Uterus (tissue), 2 donors: Measurements from ENCODE around the gene COL5A1.

Experiments used
- CTCF ChIP-seq, 4 experiments: fragments of 200-600 bp in 2 of 4; fragments of 450-650 bp in 2 of 4; sonication (generic) in 2 of 4; IDR thresholded peaks; one replicate each; pipeline ENCODE4 v1.5.1; 2016 to 2019; ENCODE audit warnings: antibody characterized with exemption in 4 of 4, mild to moderate bottlenecking in 2 of 4, moderate library complexity in 1 of 4
- POLR2A ChIP-seq, 2 donors: fragments of 450-650 bp; IDR thresholded peaks; one replicate each; pipeline ENCODE4 v1.6.1; 2016; ENCODE audit warnings: antibody characterized with exemption in 2 of 2, mild to moderate bottlenecking in 1 of 2, moderate library complexity in 1 of 2

DNA sequence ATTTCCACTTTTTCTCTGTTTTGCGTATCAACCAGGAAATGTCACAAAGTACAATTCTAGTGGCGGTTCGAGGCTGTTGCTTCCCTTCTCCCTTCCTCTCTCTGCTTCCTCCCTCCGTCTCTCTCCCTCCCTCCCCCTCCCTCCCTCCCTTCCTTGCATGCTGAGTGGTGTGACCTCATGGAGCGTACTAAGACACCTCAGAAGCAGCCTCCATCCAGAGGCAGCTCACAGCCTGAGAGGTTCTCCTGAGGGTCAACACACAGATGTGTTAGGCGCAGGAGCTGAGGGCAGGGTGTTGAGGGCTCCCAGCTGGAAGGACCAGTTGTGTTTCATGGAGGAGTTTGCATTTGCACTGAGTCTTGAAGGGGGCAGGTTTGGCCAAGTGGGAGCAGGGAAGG is 57.7 kb downstream of the COL5A1 start:
- TF ChIP-seq POLR2A (IDR thresholded peaks at IDR 0.05) (no peak), CTCF (IDR thresholded peaks at IDR 0.05) (no peak)
